PC-3 (cell line): ENCODE measurements around the gene ALG14.

Source experiments
- CTCF ChIP-seq: fragments of 300-600 bp; sonication (generic); conservative IDR thresholded peaks from 2 replicates; pipeline ENCODE4 v1.5.1; 2017; ENCODE audit warnings: antibody characterized with exemption, low read depth, mild to moderate bottlenecking, low read length
- EZH2phosphoT487 ChIP-seq: fragments of 300-600 bp; sonication (generic); IDR thresholded peaks from 2 replicates; pipeline ENCODE4 v1.6.1; 2018; ENCODE audit warnings: mild to moderate bottlenecking, antibody characterized with exemption, low read length, borderline replicate concordance

GRCh38 chr1:95012389-95012788 lies 60.4 kb downstream of the ALG14 start:
- TF ChIP-seq CTCF (no peak), EZH2phosphoT487 (no peak)
